ENCODE measurements around the gene BSCL2. TPM values are rescaled to one million over a fixed set of nuclear protein-coding genes. Genes with fewer than 3 reads are reported as not detected.
"Not testable (repeated sequence)": the region's sequence is repeated elsewhere in the genome, so short reads cannot be mapped to it uniquely, and the experiment has no call there.

BSCL2 gene
- total and polyA plus RNA-seq, 7 donors, result 18.0 to 72.3 (median 46.8) TPM

DNA sequence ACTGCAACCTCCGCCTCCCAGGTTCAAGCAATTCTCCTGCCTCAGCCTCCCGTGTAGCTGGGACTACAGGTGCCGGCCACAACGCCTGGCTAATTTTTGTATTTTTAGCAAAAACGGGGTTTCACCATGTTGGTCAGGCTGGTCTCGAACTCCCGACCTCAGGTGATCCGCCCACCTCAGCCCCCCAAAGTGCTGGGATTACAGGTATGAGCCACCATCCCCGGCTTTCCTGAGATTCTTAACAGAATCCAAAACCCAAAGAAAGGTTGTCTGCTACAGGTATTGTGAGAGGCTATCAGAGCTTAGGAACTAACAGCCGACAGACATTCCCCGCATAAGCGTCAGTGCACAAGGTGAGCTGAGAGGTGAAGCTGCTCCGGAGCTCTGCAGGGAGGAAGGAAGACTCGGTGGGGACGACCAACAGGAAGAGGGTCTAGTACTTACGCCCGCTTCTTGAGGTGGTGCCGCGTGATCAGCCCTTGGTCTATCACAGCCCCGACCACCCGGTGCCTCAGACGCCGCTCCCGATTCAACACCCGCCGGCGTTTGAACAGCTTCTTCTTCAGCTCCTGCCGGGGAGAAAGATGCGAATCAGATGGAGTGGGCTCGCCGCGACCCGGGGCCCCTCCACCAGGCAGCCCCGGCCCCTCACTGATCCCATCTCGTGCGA lies 42.7 kb downstream of the BSCL2 start:
- intact Hi-C loops (cut with DNase I), result loop anchor here (2.0 to 5.0 kb wide), 3 partner anchors 18 to 52 kb away; partner anchors contain the start of genes BSCL2, EML3, GANAB and GNG3
- TF ChIP-seq EP300 (IDR thresholded peaks at IDR 0.05), result no peak
- TF ChIP-seq CTCF (IDR thresholded peaks at IDR 0.05), result no peak
- TF ChIP-seq POLR2AphosphoS5 (IDR thresholded peaks at IDR 0.05), result no peak
- TF ChIP-seq POLR2A (IDR thresholded peaks at IDR 0.05), result no peak
- WGBS, 2 donors, result 2 to 3% methylated on average over 36 of the region's 36 CpGs
- Histone ChIP-seq H3K36me3 (peaks cover 0 to 28% (median 8%) of the 10 kb centered on the region in 4 donors), H3K9me3 (no peaks in the 10 kb centered on the region), H3K4me3 (peak overlapping the region; percentile 74 to 89 (median 86)), H3K27me3 (no peaks in the 10 kb centered on the region), H3K27ac (peak overlapping the region; percentile 91 to 97 (median 94)), H3K4me1 (peaks cover 0 to 39% (median 34%) of the 10 kb centered on the region in 4 donors)
- peak; percentile 79 for DNase-seq

GRCh38 chr11:62656796-62657429 lies 50.3 kb downstream of the BSCL2 start:
- Histone ChIP-seq H3K27me3 (no peaks in the 10 kb centered on the region), H3K4me1 (peaks cover 0 to 11% (median 8%) of the 10 kb centered on the region in 4 donors), H3K36me3 (peaks cover 0 to under 1% (median 0%) of the 10 kb centered on the region in 4 donors), H3K4me3 (no peak overlapping the region), H3K27ac (no peak overlapping the region), H3K9me3 (no peaks in the 10 kb centered on the region)
- DNase-seq, result no peak
- WGBS, 2 donors, result 62 to 70% methylated on average over 5 of the region's 5 CpGs
- intact Hi-C loops (cut with DNase I), result no loop called here
- no peak for TF ChIP-seq EP300 (IDR thresholded peaks at IDR 0.05)
- TF ChIP-seq POLR2AphosphoS5 (IDR thresholded peaks at IDR 0.05), result no peak
- TF ChIP-seq POLR2A (IDR thresholded peaks at IDR 0.05), result no peak
- no peak for TF ChIP-seq CTCF (IDR thresholded peaks at IDR 0.05)

DNA sequence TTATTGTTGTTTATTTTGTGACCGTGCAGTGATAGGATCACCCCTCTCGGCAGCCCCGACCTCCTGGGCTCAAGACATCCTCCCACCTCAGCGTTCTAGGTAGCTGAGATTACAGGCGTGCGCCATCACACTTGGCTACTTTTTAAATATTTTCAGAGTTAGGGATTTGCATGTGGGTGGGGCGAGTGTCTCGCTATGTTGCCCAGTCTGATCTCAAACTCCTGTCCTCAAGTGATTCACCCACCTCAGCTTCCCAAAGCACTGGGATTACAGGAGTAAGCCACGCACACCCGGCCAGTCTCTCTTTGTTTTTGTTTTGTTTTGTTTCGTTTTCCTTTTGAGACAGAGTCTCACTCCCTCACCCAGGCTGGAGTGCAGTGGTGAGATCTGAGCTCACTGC lies 52.9 kb downstream of the BSCL2 start:
- WGBS, 2 donors, result 87 to 89% methylated on average over 11 of the region's 11 CpGs
- Histone ChIP-seq H3K4me3 (no peak overlapping the region), H3K36me3 (peaks cover 3 to 7% (median 5%) of the 10 kb centered on the region in 4 donors), H3K27me3 (no peaks in the 10 kb centered on the region), H3K4me1 (peaks cover 0 to 17% (median 15%) of the 10 kb centered on the region in 4 donors), H3K27ac (no peak overlapping the region), H3K9me3 (no peaks in the 10 kb centered on the region)
- TF ChIP-seq EP300 (IDR thresholded peaks at IDR 0.05), result no peak
- no peak for TF ChIP-seq CTCF (IDR thresholded peaks at IDR 0.05)
- no peak for DNase-seq
- intact Hi-C loops (cut with DNase I), result loop anchor here (5.0 kb wide), 1 partner anchor 53 kb away; the partner anchor contains the start of genes BSCL2 and GNG3

DNA sequence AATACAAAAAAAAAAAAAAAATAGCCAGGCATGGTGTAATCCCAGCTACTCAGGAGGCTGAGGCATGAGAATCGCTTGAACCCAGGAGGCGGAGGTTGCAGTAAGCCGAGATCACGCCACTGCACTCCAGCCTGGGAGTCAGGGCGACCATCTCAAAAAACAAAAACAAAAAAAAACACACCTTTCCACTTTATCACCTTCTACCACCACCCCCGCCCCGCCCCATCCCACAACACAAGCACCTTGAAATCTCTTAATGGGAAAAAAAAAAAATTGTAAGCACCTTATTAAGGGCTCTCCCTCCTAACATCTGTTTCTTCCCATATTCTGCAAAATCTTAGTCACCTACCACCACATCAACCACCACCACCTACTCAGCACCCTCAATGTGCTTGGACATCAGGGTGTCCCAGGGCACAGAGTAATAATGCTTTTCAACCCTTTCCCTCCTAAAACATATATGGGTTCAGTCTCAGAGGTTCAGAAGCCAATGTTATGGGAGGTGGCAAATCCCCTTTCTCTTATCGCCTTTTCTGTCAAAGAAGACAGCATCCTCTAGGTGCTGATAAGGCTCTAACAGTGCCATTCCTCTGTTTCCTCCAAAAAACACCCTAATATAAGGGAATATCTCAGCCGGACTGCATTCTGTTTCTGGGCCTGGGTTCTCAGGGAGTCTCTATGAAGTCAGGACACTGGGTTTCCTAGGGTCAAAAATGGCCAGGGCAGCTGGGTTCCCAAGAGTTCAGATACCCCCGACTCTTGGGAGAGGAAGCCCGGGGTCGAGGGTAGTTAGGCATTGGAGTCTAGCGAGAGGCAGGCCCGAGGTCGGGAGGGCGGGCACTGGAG lies 54.8 kb downstream of the BSCL2 start:
- intact Hi-C loops (cut with DNase I), result loop anchor here (5.0 kb wide), 1 partner anchor 55 kb away; the partner anchor contains the start of genes BSCL2 and GNG3
- H3K4me3 ChIP-seq, result peak overlapping the region; percentile 75 to 95 (median 80)
- H3K9me3 ChIP-seq, result no peaks in the 10 kb centered on the region
- peaks cover 11 to 26% (median 16%) of the 10 kb centered on the region in 4 donors for H3K36me3 ChIP-seq
- no peak for DNase-seq
- TF ChIP-seq POLR2A (IDR thresholded peaks at IDR 0.05) (no peak), CTCF (IDR thresholded peaks at IDR 0.05) (no peak)
- 15 to 35% methylated on average over 16 of the region's 16 CpGs for WGBS, 2 donors
- H3K27me3 ChIP-seq, result no peaks in the 10 kb centered on the region
- peak overlapping the region; percentile 92 to 93 (median 92) for H3K27ac ChIP-seq
- peaks cover 0 to 23% (median 16%) of the 10 kb centered on the region in 4 donors for H3K4me1 ChIP-seq

DNA sequence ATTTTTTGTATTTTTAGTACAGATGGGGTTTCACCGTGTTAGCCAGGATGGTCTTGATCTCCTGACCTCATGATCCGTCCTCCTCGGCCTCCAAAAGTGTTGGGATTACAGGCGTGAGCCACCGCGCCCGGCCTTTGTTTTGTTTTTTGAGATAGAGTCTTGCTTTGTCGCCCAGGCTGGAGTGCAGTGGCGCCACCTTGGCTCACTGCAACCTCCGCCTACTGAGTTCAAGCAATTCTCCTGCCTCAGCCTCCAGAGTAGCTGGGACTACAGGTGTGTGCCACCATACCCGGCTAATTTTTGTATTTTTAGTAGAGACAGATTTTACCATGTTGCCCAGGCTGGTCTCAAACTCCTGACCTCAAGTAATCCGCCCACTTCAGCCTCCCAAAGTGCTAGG lies 56.9 kb downstream of the BSCL2 start:
- H3K36me3 ChIP-seq, result peaks cover 11 to 26% (median 16%) of the 10 kb centered on the region in 4 donors
- 92 to 96% methylated on average over 12 of the region's 12 CpGs for WGBS, 2 donors
- intact Hi-C loops (cut with DNase I), result loop anchor here (5.0 kb wide), 1 partner anchor 57 kb away; the partner anchor contains the start of genes BSCL2 and GNG3
- not testable (repeated sequence) for H3K9me3 ChIP-seq, H3K4me3 ChIP-seq, DNase-seq, H3K27ac ChIP-seq, H3K27me3 ChIP-seq
- H3K4me1 ChIP-seq, result peaks cover 0 to 38% (median 29%) of the 10 kb centered on the region in 4 donors

Data from sigmoid colon (tissue), 7 donors.